IPS-18a (cell line): Measurements from ENCODE around the gene ANKRD13D.

Experiments used
- H3K27ac ChIP-seq: one replicate; pipeline ENCODE4 v1.5.1; 2013; ENCODE audit warnings: low read length
- H3K27me3 ChIP-seq: one replicate; pipeline ENCODE4 v1.6.1; 2013; ENCODE audit warnings: mild to moderate bottlenecking, low read length; ENCODE audit not compliant: control insufficient read depth, insufficient read depth
- H3K36me3 ChIP-seq: one replicate; pipeline ENCODE4 v1.6.1; 2013; ENCODE audit warnings: low read depth, low read length; ENCODE audit not compliant: control insufficient read depth
- H3K4me1 ChIP-seq: one replicate; pipeline ENCODE4 v1.6.1; 2013; ENCODE audit warnings: low read depth, low read length; ENCODE audit not compliant: control insufficient read depth
- H3K4me3 ChIP-seq: one replicate; pipeline ENCODE4 v1.5.1; 2013; ENCODE audit warnings: low read length
- H3K9ac ChIP-seq: one replicate; pipeline ENCODE4 v1.6.1; 2013; ENCODE audit warnings: mild to moderate bottlenecking, low read length, moderate library complexity
- H3K9me3 ChIP-seq: one replicate; pipeline ENCODE4 v1.6.1; 2013; ENCODE audit warnings: low read depth, low read length; ENCODE audit not compliant: control insufficient read depth

ANKRD13D gene

GRCh38 chr11:67293090-67293489, 4.0 kb downstream of the ANKRD13D start:
- Histone ChIP-seq H3K9me3 (no peaks in the 10 kb centered on the region), H3K4me1 (peaks cover 2% of the 10 kb centered on the region), H3K27me3 (no peaks in the 10 kb centered on the region), H3K9ac (no peak overlapping the region), H3K36me3 (peaks cover 7% of the 10 kb centered on the region), H3K4me3 (no peak overlapping the region), H3K27ac (no peak overlapping the region)

GRCh38 chr11:67295846-67296245, 6.7 kb downstream of the ANKRD13D start:
- H3K36me3 ChIP-seq = peaks cover 11% of the 10 kb centered on the region
- no peaks in the 10 kb centered on the region for H3K27me3 ChIP-seq
- no peaks in the 10 kb centered on the region for H3K9me3 ChIP-seq
- H3K4me3 ChIP-seq = no peak overlapping the region
- no peak overlapping the region for H3K9ac ChIP-seq
- H3K4me1 ChIP-seq = no peaks in the 10 kb centered on the region
- H3K27ac ChIP-seq = no peak overlapping the region

GRCh38 chr11:67298786-67299185, 9.7 kb downstream of the ANKRD13D start:
- Histone ChIP-seq H3K4me3 (no peak overlapping the region), H3K27ac (no peak overlapping the region), H3K9ac (no peak overlapping the region), H3K9me3 (no peaks in the 10 kb centered on the region), H3K4me1 (peaks cover 5% of the 10 kb centered on the region), H3K36me3 (peaks cover 7% of the 10 kb centered on the region), H3K27me3 (peaks cover under 1% of the 10 kb centered on the region)

- Histone ChIP-seq H3K27ac (no peak overlapping the region), H3K9ac (no peak overlapping the region), H3K4me3 (no peak overlapping the region), H3K27me3 (peaks cover 9% of the 10 kb centered on the region), H3K4me1 (peaks cover 5% of the 10 kb centered on the region), H3K36me3 (peaks cover 7% of the 10 kb centered on the region), H3K9me3 (no peaks in the 10 kb centered on the region)
Observed at GRCh38 chr11:67299471-67300191, 10.5 kb downstream of the ANKRD13D start.

GRCh38 chr11:67300256-67300755, 11.2 kb downstream of the ANKRD13D start:
- Histone ChIP-seq H3K9me3 (no peaks in the 10 kb centered on the region), H3K4me1 (peaks cover 5% of the 10 kb centered on the region), H3K9ac (no peak overlapping the region), H3K27ac (no peak overlapping the region), H3K4me3 (no peak overlapping the region), H3K27me3 (peaks cover 12% of the 10 kb centered on the region), H3K36me3 (peaks cover 7% of the 10 kb centered on the region)

GRCh38 chr11:67300756-67301312, 11.7 kb downstream of the ANKRD13D start:
- Histone ChIP-seq H3K4me1 (peaks cover 5% of the 10 kb centered on the region), H3K36me3 (peaks cover 7% of the 10 kb centered on the region), H3K9me3 (no peaks in the 10 kb centered on the region), H3K4me3 (no peak overlapping the region), H3K27ac (no peak overlapping the region), H3K27me3 (peaks cover 12% of the 10 kb centered on the region), H3K9ac (no peak overlapping the region)

- Histone ChIP-seq H3K27ac (no peak overlapping the region), H3K9me3 (no peaks in the 10 kb centered on the region), H3K9ac (no peak overlapping the region), H3K36me3 (peaks cover 7% of the 10 kb centered on the region), H3K27me3 (peaks cover 12% of the 10 kb centered on the region), H3K4me3 (peak overlapping the region; percentile 77), H3K4me1 (peaks cover 5% of the 10 kb centered on the region)
Observed at GRCh38 chr11:67301313-67301921, 12.3 kb downstream of the ANKRD13D start.

- H3K27me3 ChIP-seq = peaks cover 12% of the 10 kb centered on the region
- H3K4me1 ChIP-seq = peaks cover 5% of the 10 kb centered on the region
- H3K9ac ChIP-seq = peak overlapping the region; percentile 19
- H3K36me3 ChIP-seq = peaks cover 7% of the 10 kb centered on the region
- no peaks in the 10 kb centered on the region for H3K9me3 ChIP-seq
- H3K4me3 ChIP-seq = peak overlapping the region; percentile 77
- no peak overlapping the region for H3K27ac ChIP-seq
Observed at GRCh38 chr11:67301951-67302516, 12.9 kb downstream of the ANKRD13D start.

- H3K4me1 ChIP-seq = peaks cover 5% of the 10 kb centered on the region
- H3K9ac ChIP-seq = peak overlapping the region; percentile 56
- H3K27me3 ChIP-seq = peaks cover 12% of the 10 kb centered on the region
- peak overlapping the region; percentile 24 for H3K27ac ChIP-seq
- peak overlapping the region; percentile 77 for H3K4me3 ChIP-seq
- no peaks in the 10 kb centered on the region for H3K9me3 ChIP-seq
- peaks cover 7% of the 10 kb centered on the region for H3K36me3 ChIP-seq
Observed at GRCh38 chr11:67302571-67303131, 13.5 kb downstream of the ANKRD13D start.

GRCh38 chr11:67303132-67303834, 14.2 kb downstream of the ANKRD13D start, which contains the start of gene SSH3:
Gene SSH3 (plus strand): TSS chr11:67303530. CDS start chr11:67303626, 96 bp downstream.
- peak within 1 kb of the TSS; percentile 56 for H3K9ac ChIP-seq
- peak within 1 kb of the TSS; percentile 24 for H3K27ac ChIP-seq
- peaks cover 7% of the 10 kb centered on the region for H3K36me3 ChIP-seq
- H3K4me1 ChIP-seq = peaks cover 5% of the 10 kb centered on the region
- peak within 1 kb of the TSS; percentile 77 for H3K4me3 ChIP-seq
- H3K9me3 ChIP-seq = no peaks in the 10 kb centered on the region
- peaks cover 12% of the 10 kb centered on the region for H3K27me3 ChIP-seq
